ENCODE measurements around the gene COG5.

COG5 gene

GRCh38 chr7:107327986-107328569, 235.6 kb downstream of the COG5 start:
- Histone ChIP-seq H3K36me3 (ENCODE audit: control insufficient read depth in 2 of 2, insufficient read depth in 2 of 2, low read length in 2 of 2) (peaks cover 0 to 5% of the 10 kb centered on the region in 2 donors), H3K4me1 (ENCODE audit: control insufficient read depth in 2 of 2, insufficient read depth in 2 of 2, low read length in 2 of 2) (no peaks in the 10 kb centered on the region), H3K27ac (ENCODE audit: low read depth in 2 of 2, low read length in 2 of 2) (no peak overlapping the region), H3K27me3 (ENCODE audit: control insufficient read depth in 2 of 2, insufficient read depth in 2 of 2, low read length in 2 of 2) (no peaks in the 10 kb centered on the region), H3K9ac (ENCODE audit: low read depth in 1 of 2, low read length in 2 of 2) (no peak overlapping the region), H3K4me3 (ENCODE audit: low read length in 2 of 2) (no peak overlapping the region), H3K9me3 (ENCODE audit: control insufficient read depth in 2 of 2, low read length in 2 of 2) (no peaks in the 10 kb centered on the region)

GRCh38 chr7:107326061-107326460, 237.7 kb downstream of the COG5 start:
- H3K27ac ChIP-seq (ENCODE audit: low read depth in 2 of 2, low read length in 2 of 2): no peak overlapping the region
- H3K36me3 ChIP-seq (ENCODE audit: control insufficient read depth in 2 of 2, insufficient read depth in 2 of 2, low read length in 2 of 2): peaks cover 5 to 7% of the 10 kb centered on the region in 2 donors
- no peak overlapping the region for H3K4me3 ChIP-seq (ENCODE audit: low read length in 2 of 2)
- H3K27me3 ChIP-seq (ENCODE audit: control insufficient read depth in 2 of 2, insufficient read depth in 2 of 2, low read length in 2 of 2): no peaks in the 10 kb centered on the region
- H3K4me1 ChIP-seq (ENCODE audit: control insufficient read depth in 2 of 2, insufficient read depth in 2 of 2, low read length in 2 of 2): no peaks in the 10 kb centered on the region
- H3K9me3 ChIP-seq (ENCODE audit: control insufficient read depth in 2 of 2, low read length in 2 of 2): no peaks in the 10 kb centered on the region
- no peak overlapping the region for H3K9ac ChIP-seq (ENCODE audit: low read depth in 1 of 2, low read length in 2 of 2)

DNA sequence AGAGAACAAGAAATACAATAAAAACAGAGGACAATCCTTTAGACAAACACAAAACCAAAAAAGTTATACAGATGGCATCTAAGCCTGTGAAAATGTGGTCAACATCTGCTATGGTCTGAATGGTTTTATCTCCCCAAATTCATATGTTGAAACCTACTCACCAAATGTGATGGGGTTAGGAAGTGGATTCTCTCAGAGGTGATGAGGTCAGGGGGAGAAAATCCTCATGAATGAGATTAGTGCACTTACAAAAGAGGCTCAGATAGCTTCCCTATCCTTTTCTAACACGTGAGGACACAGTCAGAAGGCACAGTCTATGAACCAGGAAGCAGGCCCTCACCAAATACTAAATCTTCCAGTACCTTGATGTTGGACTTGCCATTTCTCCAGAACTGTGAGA, 241.7 kb downstream of the COG5 start:
- H3K27ac ChIP-seq (ENCODE audit: low read depth in 2 of 2, low read length in 2 of 2): no peak overlapping the region

DNA sequence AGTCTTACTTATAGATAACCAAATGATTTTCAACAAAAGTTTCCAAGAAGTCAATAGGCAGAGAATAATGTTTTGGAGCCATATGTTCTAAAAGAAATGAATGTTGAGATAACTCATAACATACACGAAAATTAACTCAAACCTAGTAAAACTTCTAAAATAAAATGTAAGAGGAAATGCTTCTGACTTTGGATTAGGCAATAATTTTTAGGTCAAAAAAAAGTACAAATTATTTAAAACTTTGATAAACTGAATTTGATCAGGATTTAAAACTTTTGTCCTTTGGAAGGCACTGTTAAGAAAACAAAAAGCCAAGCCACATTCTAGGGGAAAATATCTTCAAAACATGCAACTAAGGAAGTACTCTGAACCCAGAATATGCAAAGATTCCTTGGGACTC, 242.1 kb downstream of the COG5 start:
- no peak overlapping the region for H3K4me3 ChIP-seq (ENCODE audit: low read length in 2 of 2)
- H3K9ac ChIP-seq (ENCODE audit: low read depth in 1 of 2, low read length in 2 of 2): no peak overlapping the region
- no peaks in the 10 kb centered on the region for H3K27me3 ChIP-seq (ENCODE audit: control insufficient read depth in 2 of 2, insufficient read depth in 2 of 2, low read length in 2 of 2)
- no peaks in the 10 kb centered on the region for H3K9me3 ChIP-seq (ENCODE audit: control insufficient read depth in 2 of 2, low read length in 2 of 2)
- H3K4me1 ChIP-seq (ENCODE audit: control insufficient read depth in 2 of 2, insufficient read depth in 2 of 2, low read length in 2 of 2): no peaks in the 10 kb centered on the region
- peaks cover 3 to 10% of the 10 kb centered on the region in 2 donors for H3K36me3 ChIP-seq (ENCODE audit: control insufficient read depth in 2 of 2, insufficient read depth in 2 of 2, low read length in 2 of 2)
- H3K27ac ChIP-seq (ENCODE audit: low read depth in 2 of 2, low read length in 2 of 2): no peak overlapping the region

More for the DNA sequence above, 241.7 kb downstream of the COG5 start:
- no peak overlapping the region for H3K9ac ChIP-seq (ENCODE audit: low read depth in 1 of 2, low read length in 2 of 2)
- no peaks in the 10 kb centered on the region for H3K27me3 ChIP-seq (ENCODE audit: control insufficient read depth in 2 of 2, insufficient read depth in 2 of 2, low read length in 2 of 2)
- H3K4me1 ChIP-seq (ENCODE audit: control insufficient read depth in 2 of 2, insufficient read depth in 2 of 2, low read length in 2 of 2): no peaks in the 10 kb centered on the region
- H3K36me3 ChIP-seq (ENCODE audit: control insufficient read depth in 2 of 2, insufficient read depth in 2 of 2, low read length in 2 of 2): peaks cover 3 to 10% of the 10 kb centered on the region in 2 donors
- no peaks in the 10 kb centered on the region for H3K9me3 ChIP-seq (ENCODE audit: control insufficient read depth in 2 of 2, low read length in 2 of 2)
- no peak overlapping the region for H3K4me3 ChIP-seq (ENCODE audit: low read length in 2 of 2)

DNA sequence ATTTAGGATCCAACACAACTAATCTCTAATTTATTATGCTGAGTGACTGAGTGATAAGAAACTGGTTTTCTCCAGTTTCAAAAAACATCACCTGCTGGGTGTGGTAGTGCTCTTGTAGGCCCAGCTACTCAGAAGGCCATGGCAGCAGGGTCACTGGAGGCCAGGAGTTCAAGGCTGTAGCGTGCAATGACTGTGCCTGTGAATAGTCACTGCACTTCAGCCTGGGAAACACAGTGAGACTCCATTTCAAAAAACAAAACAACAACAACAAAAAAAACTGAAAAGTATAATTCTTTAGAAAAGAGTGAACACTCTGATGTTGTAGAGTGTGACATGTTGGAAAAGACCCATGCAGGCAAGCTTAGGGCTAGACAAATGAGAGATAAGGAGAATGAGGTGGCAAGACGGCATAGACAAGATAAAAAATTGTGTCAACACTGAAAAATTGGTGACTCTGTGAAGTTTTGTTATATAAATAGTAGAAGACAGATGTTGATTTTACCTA, 243.9 kb downstream of the COG5 start:
- no peak overlapping the region for H3K27ac ChIP-seq (ENCODE audit: low read depth in 2 of 2, low read length in 2 of 2)
- H3K9me3 ChIP-seq (ENCODE audit: control insufficient read depth in 2 of 2, low read length in 2 of 2): no peaks in the 10 kb centered on the region
- no peaks in the 10 kb centered on the region for H3K27me3 ChIP-seq (ENCODE audit: control insufficient read depth in 2 of 2, insufficient read depth in 2 of 2, low read length in 2 of 2)
- H3K4me3 ChIP-seq (ENCODE audit: low read length in 2 of 2): no peak overlapping the region
- H3K36me3 ChIP-seq (ENCODE audit: control insufficient read depth in 2 of 2, insufficient read depth in 2 of 2, low read length in 2 of 2): peaks cover 3 to 10% of the 10 kb centered on the region in 2 donors
- no peaks in the 10 kb centered on the region for H3K4me1 ChIP-seq (ENCODE audit: control insufficient read depth in 2 of 2, insufficient read depth in 2 of 2, low read length in 2 of 2)
- no peak overlapping the region for H3K9ac ChIP-seq (ENCODE audit: low read depth in 1 of 2, low read length in 2 of 2)

DNA sequence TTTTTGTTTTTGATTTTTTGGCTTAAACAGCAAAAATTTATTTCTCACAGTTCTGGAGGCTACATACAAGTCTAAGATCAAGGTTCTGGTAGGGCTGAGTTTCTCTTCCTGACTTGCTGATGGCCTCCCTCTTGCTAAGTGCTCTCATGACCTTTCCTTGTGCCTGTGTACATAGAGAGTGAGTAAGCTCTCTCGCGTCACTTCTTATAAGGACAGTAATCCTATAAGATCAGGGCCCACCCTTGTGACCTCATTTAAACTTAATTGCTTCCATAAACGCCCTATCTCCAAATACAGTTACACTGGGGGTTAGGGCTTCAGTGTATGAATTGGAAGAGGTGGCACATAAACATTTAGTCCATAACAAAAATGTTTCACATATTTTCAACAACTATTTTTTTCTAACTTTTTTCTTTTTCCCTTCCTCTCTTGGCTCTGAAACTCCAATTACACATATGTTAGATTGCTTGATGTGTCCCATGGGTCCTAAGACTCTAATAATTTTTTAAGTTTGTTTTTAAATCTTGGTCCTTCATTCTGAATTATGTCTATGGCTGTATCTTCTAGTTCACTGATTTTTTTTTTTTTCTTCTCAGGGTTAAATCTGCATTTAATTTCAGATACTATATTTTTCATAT, 245.1 kb downstream of the COG5 start:
- H3K9ac ChIP-seq (ENCODE audit: low read depth in 1 of 2, low read length in 2 of 2): no peak overlapping the region
- no peaks in the 10 kb centered on the region for H3K9me3 ChIP-seq (ENCODE audit: control insufficient read depth in 2 of 2, low read length in 2 of 2)
- no peak overlapping the region for H3K4me3 ChIP-seq (ENCODE audit: low read length in 2 of 2)
- H3K4me1 ChIP-seq (ENCODE audit: control insufficient read depth in 2 of 2, insufficient read depth in 2 of 2, low read length in 2 of 2): no peaks in the 10 kb centered on the region
- no peak overlapping the region for H3K27ac ChIP-seq (ENCODE audit: low read depth in 2 of 2, low read length in 2 of 2)
- peaks cover 3 to 10% of the 10 kb centered on the region in 2 donors for H3K36me3 ChIP-seq (ENCODE audit: control insufficient read depth in 2 of 2, insufficient read depth in 2 of 2, low read length in 2 of 2)
- no peaks in the 10 kb centered on the region for H3K27me3 ChIP-seq (ENCODE audit: control insufficient read depth in 2 of 2, insufficient read depth in 2 of 2, low read length in 2 of 2)

GRCh38 chr7:107315716-107316220, 248.0 kb downstream of the COG5 start:
- H3K9me3 ChIP-seq (ENCODE audit: control insufficient read depth in 2 of 2, low read length in 2 of 2): no peaks in the 10 kb centered on the region
- peaks cover 0 to 3% of the 10 kb centered on the region in 2 donors for H3K36me3 ChIP-seq (ENCODE audit: control insufficient read depth in 2 of 2, insufficient read depth in 2 of 2, low read length in 2 of 2)
- no peaks in the 10 kb centered on the region for H3K4me1 ChIP-seq (ENCODE audit: control insufficient read depth in 2 of 2, insufficient read depth in 2 of 2, low read length in 2 of 2)
- H3K27ac ChIP-seq (ENCODE audit: low read depth in 2 of 2, low read length in 2 of 2): no peak overlapping the region
- H3K9ac ChIP-seq (ENCODE audit: low read depth in 1 of 2, low read length in 2 of 2): no peak overlapping the region
- H3K4me3 ChIP-seq (ENCODE audit: low read length in 2 of 2): no peak overlapping the region
- no peaks in the 10 kb centered on the region for H3K27me3 ChIP-seq (ENCODE audit: control insufficient read depth in 2 of 2, insufficient read depth in 2 of 2, low read length in 2 of 2)

DNA sequence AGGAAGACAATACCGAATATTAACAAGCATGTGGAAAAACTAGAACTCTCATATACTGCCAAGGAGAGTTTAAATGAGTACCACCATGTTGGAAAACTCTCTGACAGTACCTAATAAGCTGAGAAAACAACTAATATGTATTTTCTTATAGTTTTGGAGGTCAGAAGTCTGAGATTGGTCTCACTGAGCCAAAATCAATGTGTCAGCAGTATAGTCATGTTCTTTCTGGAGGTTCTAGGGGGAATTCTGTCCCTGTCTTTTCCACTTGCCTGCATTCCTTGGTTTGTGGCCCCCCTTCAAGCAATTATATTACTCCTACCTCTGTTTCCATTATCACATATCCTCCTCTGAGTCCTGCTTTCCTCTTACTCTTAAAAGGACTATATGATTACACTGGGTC, 250.4 kb downstream of the COG5 start:
- H3K9ac ChIP-seq (ENCODE audit: low read depth in 1 of 2, low read length in 2 of 2): no peak overlapping the region
- no peaks in the 10 kb centered on the region for H3K36me3 ChIP-seq (ENCODE audit: control insufficient read depth in 2 of 2, insufficient read depth in 2 of 2, low read length in 2 of 2)
- H3K4me3 ChIP-seq (ENCODE audit: low read length in 2 of 2): no peak overlapping the region
- no peak overlapping the region for H3K27ac ChIP-seq (ENCODE audit: low read depth in 2 of 2, low read length in 2 of 2)
- no peaks in the 10 kb centered on the region for H3K4me1 ChIP-seq (ENCODE audit: control insufficient read depth in 2 of 2, insufficient read depth in 2 of 2, low read length in 2 of 2)
- no peaks in the 10 kb centered on the region for H3K9me3 ChIP-seq (ENCODE audit: control insufficient read depth in 2 of 2, low read length in 2 of 2)
- H3K27me3 ChIP-seq (ENCODE audit: control insufficient read depth in 2 of 2, insufficient read depth in 2 of 2, low read length in 2 of 2): no peaks in the 10 kb centered on the region

DNA sequence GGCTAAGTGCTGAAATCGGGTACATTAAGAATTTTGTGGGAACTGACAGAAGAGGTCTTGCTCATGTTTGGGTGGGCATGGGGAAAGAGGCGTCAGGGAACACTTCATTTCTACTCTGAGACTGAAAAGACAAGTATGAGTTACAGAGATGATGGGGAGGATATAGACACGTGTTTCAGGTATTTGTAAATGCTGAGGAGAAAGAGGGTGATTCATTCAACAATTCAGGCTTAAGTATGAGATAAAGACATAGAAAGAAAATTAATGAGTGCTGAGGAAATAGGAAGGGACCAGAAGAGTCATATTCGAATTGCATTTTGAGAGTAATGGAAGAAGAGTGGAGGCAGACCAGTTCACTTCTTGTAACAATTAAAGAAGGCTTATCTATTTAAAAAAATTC, 251.3 kb downstream of the COG5 start:
- Histone ChIP-seq H3K4me1 (ENCODE audit: control insufficient read depth in 2 of 2, insufficient read depth in 2 of 2, low read length in 2 of 2) (no peaks in the 10 kb centered on the region), H3K4me3 (ENCODE audit: low read length in 2 of 2) (no peak overlapping the region), H3K36me3 (ENCODE audit: control insufficient read depth in 2 of 2, insufficient read depth in 2 of 2, low read length in 2 of 2) (no peaks in the 10 kb centered on the region), H3K27me3 (ENCODE audit: control insufficient read depth in 2 of 2, insufficient read depth in 2 of 2, low read length in 2 of 2) (no peaks in the 10 kb centered on the region), H3K27ac (ENCODE audit: low read depth in 2 of 2, low read length in 2 of 2) (no peak overlapping the region), H3K9me3 (ENCODE audit: control insufficient read depth in 2 of 2, low read length in 2 of 2) (no peaks in the 10 kb centered on the region), H3K9ac (ENCODE audit: low read depth in 1 of 2, low read length in 2 of 2) (no peak overlapping the region)

GRCh38 chr7:107309296-107309695, 254.4 kb downstream of the COG5 start:
- Histone ChIP-seq H3K9ac (ENCODE audit: low read depth in 1 of 2, low read length in 2 of 2) (no peak overlapping the region), H3K4me1 (ENCODE audit: control insufficient read depth in 2 of 2, insufficient read depth in 2 of 2, low read length in 2 of 2) (no peaks in the 10 kb centered on the region)

More at GRCh38 chr7:107309296-107309695, 254.4 kb downstream of the COG5 start:
- peaks cover 0 to 3% of the 10 kb centered on the region in 2 donors for H3K36me3 ChIP-seq (ENCODE audit: control insufficient read depth in 2 of 2, insufficient read depth in 2 of 2, low read length in 2 of 2)
- H3K27ac ChIP-seq (ENCODE audit: low read depth in 2 of 2, low read length in 2 of 2): no peak overlapping the region
- no peak overlapping the region for H3K4me3 ChIP-seq (ENCODE audit: low read length in 2 of 2)
- no peaks in the 10 kb centered on the region for H3K9me3 ChIP-seq (ENCODE audit: control insufficient read depth in 2 of 2, low read length in 2 of 2)
- H3K27me3 ChIP-seq (ENCODE audit: control insufficient read depth in 2 of 2, insufficient read depth in 2 of 2, low read length in 2 of 2): no peaks in the 10 kb centered on the region

Data from mucosa of rectum (tissue), 2 donors.